Trophoblast cell (in vitro differentiated cells and primary cell): ENCODE results near the gene PNMA6E.

Experiments
- DNase-seq, 2 donors: peaks; one replicate each; pipeline ENCODE4 v3.0.0-alpha.2; 2016
- H2AFZ ChIP-seq: 2 replicates; pipeline ENCODE4 v1.6.1; 2013; ENCODE audit warnings: low read length, moderate library complexity, mild to moderate bottlenecking; ENCODE audit not compliant: insufficient read depth, poor library complexity
- H2AK5ac ChIP-seq: 2 replicates; pipeline ENCODE4 v1.6.1; 2013; ENCODE audit warnings: mild to moderate bottlenecking, low read length
- H2BK120ac ChIP-seq: 2 replicates; pipeline ENCODE4 v1.6.1; 2013; ENCODE audit warnings: low read length, mild to moderate bottlenecking, moderate library complexity; ENCODE audit not compliant: insufficient read depth, poor library complexity
- H2BK12ac ChIP-seq: 2 replicates; pipeline ENCODE4 v1.6.1; 2013; ENCODE audit warnings: mild to moderate bottlenecking, low read length, moderate library complexity
- H2BK5ac ChIP-seq: 2 replicates; pipeline ENCODE4 v1.6.1; 2013; ENCODE audit warnings: low read length, low read depth, moderate library complexity, mild to moderate bottlenecking; ENCODE audit not compliant: poor library complexity
- H3K14ac ChIP-seq: 2 replicates; pipeline ENCODE4 v1.6.1; 2013; ENCODE audit warnings: mild to moderate bottlenecking, low read length
- H3K18ac ChIP-seq: 2 replicates; pipeline ENCODE4 v1.6.1; 2013; ENCODE audit warnings: mild to moderate bottlenecking, low read length
- H3K23ac ChIP-seq: 2 replicates; pipeline ENCODE4 v1.6.1; 2013; ENCODE audit warnings: low read length
- H3K27ac ChIP-seq: 2 replicates; pipeline ENCODE4 v1.5.1; 2013; ENCODE audit warnings: low read depth, mild to moderate bottlenecking, inconsistent platforms, low read length, moderate library complexity
- H3K27me3 ChIP-seq: 2 replicates; pipeline ENCODE4 v1.6.1; 2013; ENCODE audit warnings: inconsistent platforms, mild to moderate bottlenecking, low read length, moderate library complexity; ENCODE audit not compliant: insufficient read depth
- H3K36me3 ChIP-seq, 2 experiments: 1 replicate in 1 of 2; 2 replicates in 1 of 2; pipeline ENCODE4 v1.6.1; 2013; ENCODE audit warnings: low read length in 2 of 2, mild to moderate bottlenecking in 2 of 2, moderate library complexity in 1 of 2; ENCODE audit not compliant: insufficient read depth in 2 of 2, control insufficient read depth in 1 of 2
- H3K4ac ChIP-seq: 2 replicates; pipeline ENCODE4 v1.6.1; 2013; ENCODE audit warnings: low read depth, mild to moderate bottlenecking, low read length, moderate library complexity
- H3K4me1 ChIP-seq, 2 experiments: 1 replicate in 1 of 2; 2 replicates in 1 of 2; pipeline ENCODE4 v1.6.1; 2013; ENCODE audit warnings: low read length in 2 of 2, mild to moderate bottlenecking in 2 of 2, moderate library complexity in 1 of 2; ENCODE audit not compliant: insufficient read depth in 2 of 2, control insufficient read depth in 1 of 2
- H3K4me2 ChIP-seq: 2 replicates; pipeline ENCODE4 v1.6.1; 2013; ENCODE audit warnings: inconsistent platforms, mild to moderate bottlenecking, low read length, moderate library complexity
- H3K4me3 ChIP-seq: 2 replicates; pipeline ENCODE4 v1.5.1; 2013; ENCODE audit warnings: mild to moderate bottlenecking, low read depth, low read length, inconsistent platforms
- H3K79me1 ChIP-seq: one replicate; pipeline ENCODE4 v1.6.1; 2013; ENCODE audit warnings: low read length
- H3K79me2 ChIP-seq: 2 replicates; pipeline ENCODE4 v1.6.1; 2013; ENCODE audit warnings: low read length, mild to moderate bottlenecking; ENCODE audit not compliant: control insufficient read depth, insufficient read depth, poor library complexity
- H3K9ac ChIP-seq: 2 replicates; pipeline ENCODE4 v1.6.1; 2013; ENCODE audit warnings: mild to moderate bottlenecking, low read length
- H3K9me3 ChIP-seq: 2 replicates; pipeline ENCODE4 v1.6.1; 2013; ENCODE audit warnings: low read depth, mild to moderate bottlenecking, control low read depth, inconsistent platforms, low read length; ENCODE audit not compliant: insufficient read depth
- H4K12ac ChIP-seq: 2 replicates; pipeline ENCODE4 v1.6.1; 2013; ENCODE audit warnings: low read depth, mild to moderate bottlenecking, low read length, moderate library complexity
- H4K8ac ChIP-seq: 2 replicates; pipeline ENCODE4 v1.6.1; 2013; ENCODE audit warnings: low read depth, mild to moderate bottlenecking, low read length, moderate library complexity
- H4K91ac ChIP-seq: one replicate; pipeline ENCODE4 v1.6.1; 2013; ENCODE audit warnings: low read depth, mild to moderate bottlenecking, low read length, moderate library complexity
- WGBS: extraction: QIAGEN DNeasy Blood & Tissue Kit; methylation state at CpG from one replicate; pipeline ENCODE4 v1.1.7; 2013; ENCODE audit warnings: missing lambda C conversion rate; ENCODE audit not compliant: insufficient read length, insufficient coverage; ENCODE audit errors: extremely low coverage; 5-methylcytosine and 5-hydroxymethylcytosine counted together

Gene PNMA6E

GRCh38 chrX:153416781-153417450 is 15.8 kb upstream of the PNMA6E start:
- H2AK5ac ChIP-seq: no peak overlapping the region
- H3K18ac ChIP-seq: no peak overlapping the region
- H3K14ac ChIP-seq: no peak overlapping the region
- no peaks in the 10 kb centered on the region for H3K9me3 ChIP-seq
- H3K79me2 ChIP-seq: no peaks in the 10 kb centered on the region
- no peaks in the 10 kb centered on the region for H3K27me3 ChIP-seq
- no peaks in the 10 kb centered on the region for H3K36me3 ChIP-seq
- no peak overlapping the region for H3K4ac ChIP-seq
- no peak overlapping the region for H3K9ac ChIP-seq
- H2BK5ac ChIP-seq: no peak overlapping the region
- H3K23ac ChIP-seq: no peak overlapping the region
- WGBS: no CpG with 5 or more reads among the region's 12 CpGs
- H2BK120ac ChIP-seq: no peak overlapping the region
- no peak overlapping the region for H3K4me3 ChIP-seq
- DNase-seq: no peak
- no peak overlapping the region for H4K8ac ChIP-seq
- H4K91ac ChIP-seq: no peak overlapping the region
- no peak overlapping the region for H2BK12ac ChIP-seq
- no peak overlapping the region for H2AFZ ChIP-seq
- no peaks in the 10 kb centered on the region for H3K79me1 ChIP-seq
- no peak overlapping the region for H3K27ac ChIP-seq
- H3K4me2 ChIP-seq: no peak overlapping the region
- H3K4me1 ChIP-seq: peaks cover under 1 to 3% of the 10 kb centered on the region in 2 experiments
- H4K12ac ChIP-seq: peak overlapping the region; percentile 30

DNA sequence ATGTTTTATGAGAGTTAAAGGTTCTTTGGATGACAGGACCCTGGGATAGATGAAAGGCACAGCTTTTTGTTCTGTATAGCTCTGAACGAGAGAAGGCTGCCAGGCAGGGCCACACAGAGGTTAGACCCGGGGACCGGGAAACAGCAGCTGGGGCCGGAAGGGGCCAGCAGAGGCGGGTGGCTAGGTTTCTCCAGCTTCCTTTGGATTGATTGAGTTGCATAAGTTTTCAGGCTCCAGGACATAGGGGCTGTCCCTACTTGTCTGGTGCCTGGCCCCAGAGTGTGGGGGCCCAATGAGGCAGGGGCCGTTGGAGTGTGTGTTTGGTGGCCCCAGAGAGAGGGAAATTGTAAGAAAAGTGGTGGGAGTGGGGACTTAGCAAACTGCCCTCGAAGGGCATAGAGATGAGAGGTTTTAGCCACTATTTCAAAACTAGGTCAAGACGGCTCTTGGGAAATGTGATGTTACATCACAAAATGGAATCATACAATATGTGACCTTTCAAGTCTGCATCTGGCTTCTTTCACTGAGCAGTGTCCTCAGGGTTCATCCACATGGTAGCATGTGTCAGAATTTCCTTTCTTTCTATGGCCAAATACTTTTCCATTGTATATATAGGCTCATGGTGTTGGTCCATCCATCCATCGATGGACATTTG is 13.8 kb upstream of the PNMA6E start:
- DNase-seq: peak in 1 of 2 donors; percentile 45
- Histone ChIP-seq H2BK120ac (no peak overlapping the region), H3K9ac (no peak overlapping the region), H3K27me3 (no peaks in the 10 kb centered on the region), H3K4me1 (peaks cover 7 to 10% of the 10 kb centered on the region in 2 experiments), H3K14ac (no peak overlapping the region), H3K9me3 (no peaks in the 10 kb centered on the region), H2BK12ac (no peak overlapping the region), H2AK5ac (no peak overlapping the region), H3K79me2 (no peaks in the 10 kb centered on the region), H4K8ac (no peak overlapping the region), H4K12ac (no peak overlapping the region), H4K91ac (no peak overlapping the region), H3K27ac (no peak overlapping the region), H3K36me3 (no peaks in the 10 kb centered on the region), H3K4me2 (no peak overlapping the region), H3K79me1 (peaks cover 1% of the 10 kb centered on the region), H3K18ac (no peak overlapping the region), H3K23ac (no peak overlapping the region), H3K4me3 (no peak overlapping the region), H2BK5ac (no peak overlapping the region), H3K4ac (no peak overlapping the region), H2AFZ (no peak overlapping the region)
- no CpG with 5 or more reads among the region's 9 CpGs for WGBS

DNA sequence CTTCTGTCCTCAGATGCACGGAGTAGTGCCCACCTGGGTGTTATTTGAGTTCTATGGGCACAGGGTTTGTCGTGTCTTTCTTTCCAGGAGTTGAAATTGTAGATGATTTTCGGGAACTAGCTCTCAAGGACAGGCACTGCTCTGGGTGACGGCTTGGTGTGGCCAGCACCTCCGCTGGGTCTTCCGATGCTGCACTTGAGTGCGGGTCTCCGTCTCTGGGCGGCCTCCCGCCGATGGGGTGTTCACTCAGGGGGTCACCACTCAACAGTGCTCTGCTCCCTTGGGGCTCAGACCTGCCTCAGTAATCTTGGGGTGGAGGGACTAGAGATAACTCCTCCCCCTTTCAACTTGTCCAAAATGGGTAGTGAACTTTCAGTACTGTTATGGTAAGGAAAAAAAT is 12.6 kb upstream of the PNMA6E start:
- Histone ChIP-seq H3K23ac (no peak overlapping the region), H4K8ac (no peak overlapping the region), H3K27ac (no peak overlapping the region), H2BK12ac (no peak overlapping the region), H3K4me3 (no peak overlapping the region), H3K36me3 (no peaks in the 10 kb centered on the region), H2AFZ (no peak overlapping the region), H4K91ac (no peak overlapping the region), H3K27me3 (no peaks in the 10 kb centered on the region), H3K14ac (no peak overlapping the region), H3K4ac (no peak overlapping the region), H3K9me3 (no peaks in the 10 kb centered on the region), H3K9ac (no peak overlapping the region), H3K79me2 (no peaks in the 10 kb centered on the region), H2AK5ac (no peak overlapping the region), H3K4me2 (no peak overlapping the region), H4K12ac (no peak overlapping the region), H3K79me1 (peaks cover 1% of the 10 kb centered on the region), H2BK5ac (no peak overlapping the region), H3K18ac (no peak overlapping the region), H2BK120ac (no peak overlapping the region), H3K4me1 (peaks cover 10 to 11% of the 10 kb centered on the region in 2 experiments)
- WGBS: no CpG with 5 or more reads among the region's 11 CpGs
- DNase-seq: no peak

- Histone ChIP-seq H3K4me3 (no peak overlapping the region), H3K4me2 (no peak overlapping the region), H3K9me3 (no peaks in the 10 kb centered on the region), H3K4ac (no peak overlapping the region), H3K4me1 (peaks cover 13 to 17% of the 10 kb centered on the region in 2 experiments), H4K12ac (no peak overlapping the region), H3K27me3 (no peaks in the 10 kb centered on the region), H2BK12ac (no peak overlapping the region), H3K18ac (no peak overlapping the region), H4K8ac (no peak overlapping the region), H2BK5ac (no peak overlapping the region), H3K36me3 (no peaks in the 10 kb centered on the region), H2AFZ (no peak overlapping the region), H3K79me2 (no peaks in the 10 kb centered on the region), H3K27ac (no peak overlapping the region), H3K79me1 (peaks cover 1% of the 10 kb centered on the region), H3K14ac (no peak overlapping the region), H2BK120ac (no peak overlapping the region), H2AK5ac (no peak overlapping the region), H4K91ac (no peak overlapping the region), H3K23ac (no peak overlapping the region), H3K9ac (no peak overlapping the region)
- DNase-seq: no peak
- WGBS: no CpG with 5 or more reads among the region's 23 CpGs
Measured at GRCh38 chrX:153412746-153413720, 11.9 kb upstream of the PNMA6E start.
